Omental fat pad (tissue), 4 donors: ENCODE data around the gene MMP3. TPM values are rescaled to one million over a fixed set of nuclear protein-coding genes. Genes with fewer than 3 reads are reported as not detected.

Source experiments
- ATAC-seq: fragments of 150-250 bp; one replicate; pipeline ENCODE4 v1.9.1; 2016; ENCODE audit warnings: mild to moderate bottlenecking, moderate library complexity; ENCODE audit not compliant: low FRiP score
- DNase-seq: peaks from one replicate; pipeline ENCODE4 v3.0.0-alpha.2; 2019; ENCODE audit warnings: low spot score
- total RNA-seq, 4 donors: library from RNA; depleted of rRNA; stranded (reverse); fragments of >200 nt; gene quantifications; one replicate each; pipeline ENCODE4 v1.1.0, GENCODE V29; 2016
- TF ChIP-seq, protein P1 (sequence below), 3 donors: fragments of 450-650 bp; IDR thresholded peaks; one replicate each; pipeline ENCODE4 v1.5.1; 2016 to 2017; ENCODE audit warnings: antibody characterized with exemption in 3 of 3, mild to moderate bottlenecking in 3 of 3, moderate library complexity in 2 of 3

The MMP3 gene
- total RNA-seq, 4 donors from 2014 or later, result not detected

DNA sequence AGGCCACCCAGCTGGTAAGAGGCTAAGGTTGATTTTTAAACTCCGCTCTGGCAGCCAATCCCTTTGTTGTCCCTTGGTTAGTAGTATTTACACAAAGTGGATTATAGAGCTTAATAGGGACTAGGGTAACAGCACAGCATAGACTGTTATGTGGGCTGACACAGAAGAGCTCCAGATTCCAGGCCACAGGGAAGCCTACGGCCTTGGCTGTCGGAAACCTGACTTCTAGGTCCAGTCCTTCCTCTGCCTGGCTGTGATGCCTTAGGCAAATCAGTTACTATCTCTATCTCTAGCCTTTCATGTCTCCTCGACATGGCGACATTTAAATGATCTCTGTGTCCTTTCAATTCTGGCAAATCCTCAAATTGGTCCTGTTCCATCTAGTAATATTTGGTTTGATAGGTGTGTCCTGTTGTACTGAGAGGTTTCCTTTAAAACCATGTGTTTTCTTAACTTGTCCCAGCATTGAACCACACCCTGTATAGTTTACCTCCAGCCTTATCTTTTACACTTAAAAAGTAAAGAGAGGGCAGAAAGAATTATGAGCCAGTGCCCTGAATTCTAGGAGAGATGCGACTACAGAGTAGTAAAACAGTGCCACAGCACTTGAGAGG lies 49.6 kb downstream of the MMP3 start:
- ATAC-seq, result no peak
- no peak for DNase-seq

DNA sequence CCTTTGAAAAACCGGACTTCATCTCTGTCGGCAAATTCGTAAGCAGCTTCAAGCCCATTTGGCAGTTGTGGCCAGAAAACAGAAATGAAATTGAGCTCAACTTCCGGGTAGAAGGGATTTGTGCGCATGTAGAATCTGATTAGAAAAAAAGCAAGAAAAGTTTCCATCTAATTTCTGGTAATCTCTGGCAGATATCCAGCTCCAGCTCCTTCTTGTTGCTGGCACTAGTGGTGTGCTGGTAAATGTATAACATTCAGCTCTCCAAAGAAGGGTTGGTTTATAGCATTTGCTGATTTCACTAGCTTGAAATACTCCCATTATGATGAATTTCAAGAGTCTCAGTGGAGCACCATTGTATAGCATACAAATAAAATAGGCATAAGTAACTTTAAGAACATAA lies 50.8 kb downstream of the MMP3 start:
- DNase-seq (no peak), ATAC-seq (no peak)
- TF ChIP-seq, protein P1, sequence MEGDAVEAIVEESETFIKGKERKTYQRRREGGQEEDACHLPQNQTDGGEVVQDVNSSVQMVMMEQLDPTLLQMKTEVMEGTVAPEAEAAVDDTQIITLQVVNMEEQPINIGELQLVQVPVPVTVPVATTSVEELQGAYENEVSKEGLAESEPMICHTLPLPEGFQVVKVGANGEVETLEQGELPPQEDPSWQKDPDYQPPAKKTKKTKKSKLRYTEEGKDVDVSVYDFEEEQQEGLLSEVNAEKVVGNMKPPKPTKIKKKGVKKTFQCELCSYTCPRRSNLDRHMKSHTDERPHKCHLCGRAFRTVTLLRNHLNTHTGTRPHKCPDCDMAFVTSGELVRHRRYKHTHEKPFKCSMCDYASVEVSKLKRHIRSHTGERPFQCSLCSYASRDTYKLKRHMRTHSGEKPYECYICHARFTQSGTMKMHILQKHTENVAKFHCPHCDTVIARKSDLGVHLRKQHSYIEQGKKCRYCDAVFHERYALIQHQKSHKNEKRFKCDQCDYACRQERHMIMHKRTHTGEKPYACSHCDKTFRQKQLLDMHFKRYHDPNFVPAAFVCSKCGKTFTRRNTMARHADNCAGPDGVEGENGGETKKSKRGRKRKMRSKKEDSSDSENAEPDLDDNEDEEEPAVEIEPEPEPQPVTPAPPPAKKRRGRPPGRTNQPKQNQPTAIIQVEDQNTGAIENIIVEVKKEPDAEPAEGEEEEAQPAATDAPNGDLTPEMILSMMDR (IDR thresholded peaks at IDR 0.05), result no peak

More for the DNA sequence above, 49.6 kb downstream of the MMP3 start:
- TF ChIP-seq, protein P1 (IDR thresholded peaks at IDR 0.05), result no peak

DNA sequence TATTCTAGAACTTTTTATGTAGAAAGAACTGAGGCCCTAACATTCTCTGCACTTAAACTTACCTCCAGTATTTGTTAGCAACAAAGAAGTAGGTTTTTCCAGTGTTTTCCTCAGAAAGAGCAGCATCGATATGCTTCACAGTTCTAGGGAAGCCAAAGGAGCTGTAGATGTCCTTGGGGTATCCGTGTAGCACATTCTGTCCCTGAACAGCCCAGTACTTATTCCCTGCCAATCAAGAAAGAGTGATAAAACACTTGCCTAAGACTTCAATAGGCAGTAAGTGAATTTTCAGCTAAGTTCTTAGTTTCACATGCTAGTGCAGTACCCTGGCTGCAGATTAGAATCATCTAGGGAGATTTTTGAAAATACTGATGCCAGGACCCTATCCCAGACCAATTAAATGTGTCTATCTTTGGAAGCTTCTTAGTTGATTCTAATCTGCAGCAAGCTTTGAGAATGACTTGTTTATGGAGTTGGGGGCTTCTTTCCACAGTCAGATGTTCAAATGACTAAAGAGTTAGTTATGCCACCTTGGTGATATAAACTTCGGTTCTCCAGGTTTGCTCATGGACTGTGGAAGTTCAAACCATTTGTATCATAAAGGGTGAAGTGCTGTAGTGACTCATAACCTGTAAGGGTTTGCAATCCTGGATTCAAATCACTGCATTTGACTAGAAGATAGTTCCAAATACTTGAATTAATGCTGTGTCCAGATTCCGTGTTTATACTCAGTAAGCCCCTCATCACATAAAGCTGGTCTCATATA lies 52.0 kb downstream of the MMP3 start:
- DNase-seq, result no peak
- TF ChIP-seq, protein P1 (IDR thresholded peaks at IDR 0.05), result no peak
- ATAC-seq, result no peak

DNA sequence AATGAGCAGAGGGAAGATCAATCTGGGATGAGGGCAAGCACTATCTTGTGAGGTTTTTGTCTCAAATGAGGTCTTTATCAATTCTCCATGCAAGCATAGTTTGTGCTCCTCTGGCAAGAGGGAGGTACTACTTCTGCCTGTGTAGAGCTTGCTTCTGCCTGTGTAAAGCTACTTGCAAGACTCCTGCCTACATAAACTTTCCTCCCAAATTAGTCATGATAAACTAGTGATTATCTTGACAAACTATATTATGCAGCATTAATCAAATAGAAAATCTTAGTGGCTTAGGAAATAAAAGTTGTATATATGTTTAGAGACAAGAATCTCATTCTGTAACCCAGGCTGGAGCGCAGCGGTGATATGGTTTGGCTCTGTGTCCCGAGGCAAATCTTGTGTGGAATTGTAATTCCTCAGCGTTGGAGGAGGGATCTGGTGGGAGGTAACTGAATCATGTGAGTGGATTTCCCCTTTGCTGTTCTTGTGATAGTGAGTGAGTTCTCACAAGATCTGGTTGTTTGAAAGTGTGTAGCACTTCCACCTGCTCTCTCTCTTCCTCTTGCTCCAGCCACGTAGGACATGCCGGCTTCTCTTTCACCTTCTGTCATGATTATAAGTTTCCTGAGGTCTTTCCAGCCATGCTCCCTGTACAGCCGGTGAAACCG lies 54.9 kb downstream of the MMP3 start:
- TF ChIP-seq, protein P1 (IDR thresholded peaks at IDR 0.05), result no peak
- ATAC-seq (no peak), DNase-seq (no peak)

Other genes with a start within 250 kb of the MMP3 start
- gene MMP20, start 218.3 kb downstream of the MMP3 start, total RNA-seq, result not detected
- not detected for gene MMP27, start 137.8 kb downstream of the MMP3 start, total RNA-seq
- 1 to 10 TPM in 3 of 4 donors, under 1 TPM in 1; 0.19 to 3.2 (median 1.1) TPM for gene MMP8, start 118.7 kb downstream of the MMP3 start, total RNA-seq
- gene MMP10, start 63.0 kb downstream of the MMP3 start, total RNA-seq, result not detected
- gene MMP1, start 45.4 kb downstream of the MMP3 start, total RNA-seq, result not detected
- gene MMP12, start 31.4 kb upstream of the MMP3 start, total RNA-seq, result 10 to 100 TPM in 1 of 4 donors, not detected in 3; 18.0 TPM
- not detected for gene MMP13, start 112.1 kb upstream of the MMP3 start, total RNA-seq
- gene DCUN1D5, start 248.6 kb upstream of the MMP3 start, total RNA-seq, result 10 to 100 TPM; 26.6 to 54.9 (median 38.1) TPM